SK-N-MC (cell line): ENCODE measurements around the gene BCKDHB.
"Not testable (repeated sequence)": the region's sequence is repeated elsewhere in the genome, so short reads cannot be mapped to it uniquely, and the experiment has no call there.

Experiments
- DNase-seq: peaks from one replicate; pipeline ENCODE4 v3.0.0-alpha.2; 2011; ENCODE audit warnings: low read depth, low spot score
- H3K27ac ChIP-seq: fragments of 200-600 bp; sonication (generic); 2 replicates; pipeline ENCODE4 v1.5.1; 2016; ENCODE audit warnings: mixed run types
- H3K36me3 ChIP-seq: fragments of 200-600 bp; sonication (generic); 2 replicates; pipeline ENCODE4 v1.6.1; 2017; ENCODE audit warnings: antibody characterized with exemption, low read length, mixed read lengths; ENCODE audit not compliant: insufficient read depth
- H3K4me3 ChIP-seq: fragments of 200-600 bp; sonication (generic); 2 replicates; pipeline ENCODE4 v1.5.1; 2016
- H3K9ac ChIP-seq: fragments of 200-600 bp; sonication (generic); 2 replicates; pipeline ENCODE4 v1.8.0; 2017; ENCODE audit warnings: mixed run types, mixed read lengths; ENCODE audit not compliant: insufficient read length
- H3K9me3 ChIP-seq: fragments of 200-600 bp; sonication (generic); 2 replicates; pipeline ENCODE4 v1.6.1; 2017; ENCODE audit warnings: low read depth, mild to moderate bottlenecking, antibody characterized with exemption, low read length, moderate library complexity, mixed read lengths
- EZH2 ChIP-seq: fragments of 200-600 bp; sonication (generic); IDR thresholded peaks from one replicate; pipeline ENCODE4 v1.6.1; 2017; ENCODE audit warnings: antibody characterized with exemption
- FOXP2 ChIP-seq: optimal IDR thresholded peaks from 2 replicates; pipeline ENCODE3; 2011; ENCODE audit warnings: mild to moderate bottlenecking, moderate library complexity; ENCODE audit not compliant: insufficient read depth; ENCODE audit errors: extremely low read length, control extremely low read depth
- POLR2AphosphoS5 ChIP-seq: IDR thresholded peaks from 2 replicates; pipeline ENCODE4 v1.6.1; 2012; ENCODE audit warnings: mild to moderate bottlenecking, low read depth, low read length, borderline replicate concordance

The BCKDHB gene

GRCh38 chr6:80233262-80233661 lies 126.8 kb downstream of the BCKDHB start:
- TF ChIP-seq POLR2AphosphoS5 (no peak), FOXP2 (no peak), EZH2 (no peak)
- Histone ChIP-seq H3K4me3 (no peak overlapping the region), H3K9me3 (no peaks in the 10 kb centered on the region), H3K27ac (no peak overlapping the region), H3K9ac (no peak overlapping the region), H3K36me3 (no peaks in the 10 kb centered on the region)
- no peak for DNase-seq

- no peak for DNase-seq
- no peaks in the 10 kb centered on the region for H3K9me3 ChIP-seq
Observed at GRCh38 chr6:80233958-80234357, 127.5 kb downstream of the BCKDHB start.

GRCh38 chr6:80234401-80234800 lies 127.9 kb downstream of the BCKDHB start:
- no peak overlapping the region for H3K27ac ChIP-seq
- H3K4me3 ChIP-seq = no peak overlapping the region
- TF ChIP-seq FOXP2 (no peak), EZH2 (no peak), POLR2AphosphoS5 (no peak)
- no peak overlapping the region for H3K9ac ChIP-seq
- DNase-seq = no peak
- H3K36me3 ChIP-seq = no peaks in the 10 kb centered on the region
- H3K9me3 ChIP-seq = no peaks in the 10 kb centered on the region

More at GRCh38 chr6:80233958-80234357, 127.5 kb downstream of the BCKDHB start:
- no peak for TF ChIP-seq POLR2AphosphoS5
- TF ChIP-seq FOXP2 = no peak
- TF ChIP-seq EZH2 = no peak
- no peak overlapping the region for H3K9ac ChIP-seq
- no peaks in the 10 kb centered on the region for H3K36me3 ChIP-seq
- H3K4me3 ChIP-seq = no peak overlapping the region
- H3K27ac ChIP-seq = no peak overlapping the region

GRCh38 chr6:80234908-80235307 lies 128.4 kb downstream of the BCKDHB start:
- DNase-seq = no peak
- H3K36me3 ChIP-seq = no peaks in the 10 kb centered on the region
- TF ChIP-seq POLR2AphosphoS5 (no peak), EZH2 (no peak), FOXP2 (no peak)
- H3K27ac ChIP-seq = no peak overlapping the region
- no peak overlapping the region for H3K4me3 ChIP-seq
- no peak overlapping the region for H3K9ac ChIP-seq
- no peaks in the 10 kb centered on the region for H3K9me3 ChIP-seq

DNA sequence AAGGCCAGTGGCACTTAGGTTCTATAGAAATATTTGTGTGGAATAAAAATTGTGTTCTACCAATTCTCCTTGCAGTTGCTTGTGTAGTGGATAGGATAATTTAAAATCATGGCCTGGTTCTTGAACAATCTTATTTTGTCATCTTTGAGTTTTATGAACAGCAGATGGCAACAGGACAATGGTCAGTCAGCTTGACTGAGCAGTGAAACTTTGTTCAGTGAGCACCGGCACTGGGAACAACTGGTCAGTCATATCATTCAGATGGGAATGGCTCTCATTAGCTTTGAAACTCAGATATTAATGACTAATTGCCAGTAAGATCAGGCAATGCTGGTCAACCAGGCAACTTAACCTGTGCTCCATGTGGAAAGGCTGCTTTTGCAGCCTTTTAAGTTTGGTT lies 129.2 kb downstream of the BCKDHB start:
- Histone ChIP-seq H3K4me3 (no peak overlapping the region), H3K27ac (no peak overlapping the region), H3K9ac (no peak overlapping the region), H3K9me3 (no peaks in the 10 kb centered on the region), H3K36me3 (no peaks in the 10 kb centered on the region)
- no peak for DNase-seq
- TF ChIP-seq POLR2AphosphoS5 (no peak), FOXP2 (no peak), EZH2 (no peak)

GRCh38 chr6:80238754-80239153 lies 132.3 kb downstream of the BCKDHB start:
- not testable (repeated sequence) for DNase-seq, H3K36me3 ChIP-seq, H3K9ac ChIP-seq, H3K4me3 ChIP-seq, H3K9me3 ChIP-seq, H3K27ac ChIP-seq

- Histone ChIP-seq H3K9me3 (no peaks in the 10 kb centered on the region), H3K4me3 (no peak overlapping the region), H3K9ac (no peak overlapping the region), H3K36me3 (no peaks in the 10 kb centered on the region), H3K27ac (no peak overlapping the region)
- TF ChIP-seq POLR2AphosphoS5 (no peak), EZH2 (no peak), FOXP2 (no peak)
- DNase-seq = no peak
Observed at GRCh38 chr6:80245043-80245442, 138.6 kb downstream of the BCKDHB start.

GRCh38 chr6:80249897-80250296 lies 143.4 kb downstream of the BCKDHB start:
- no peak overlapping the region for H3K9ac ChIP-seq
- no peak overlapping the region for H3K4me3 ChIP-seq
- H3K27ac ChIP-seq = no peak overlapping the region
- H3K9me3 ChIP-seq = no peaks in the 10 kb centered on the region
- TF ChIP-seq FOXP2 = no peak
- no peak for DNase-seq
- H3K36me3 ChIP-seq = no peaks in the 10 kb centered on the region

GRCh38 chr6:80250391-80250997 lies 144.0 kb downstream of the BCKDHB start:
- H3K27ac ChIP-seq = no peak overlapping the region
- H3K9me3 ChIP-seq = no peaks in the 10 kb centered on the region
- TF ChIP-seq POLR2AphosphoS5 = no peak
- no peak for TF ChIP-seq FOXP2
- H3K36me3 ChIP-seq = no peaks in the 10 kb centered on the region
- no peak for DNase-seq
- no peak overlapping the region for H3K9ac ChIP-seq
- no peak overlapping the region for H3K4me3 ChIP-seq

DNA sequence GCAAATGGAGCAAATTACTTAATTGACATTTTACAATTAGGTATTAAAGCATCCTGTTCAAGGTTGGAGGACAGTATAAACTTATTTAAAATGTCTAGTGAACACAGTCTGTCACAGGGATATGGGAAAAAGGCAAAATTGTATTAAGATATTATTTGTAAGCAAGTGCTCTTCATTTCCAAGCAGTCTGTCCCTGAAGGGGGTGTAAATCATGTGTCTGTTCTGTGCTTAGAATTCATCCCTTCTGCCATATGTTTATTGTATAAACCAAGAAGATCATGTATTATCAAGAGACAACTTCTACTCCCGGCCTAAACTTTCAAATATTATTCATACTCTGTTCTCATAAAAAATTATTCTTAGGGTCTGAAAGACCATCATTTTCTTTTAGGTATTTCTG lies 144.8 kb downstream of the BCKDHB start:
- no peaks in the 10 kb centered on the region for H3K36me3 ChIP-seq
- H3K9ac ChIP-seq = no peak overlapping the region
- TF ChIP-seq FOXP2 (no peak), POLR2AphosphoS5 (no peak), EZH2 (no peak)
- H3K9me3 ChIP-seq = no peaks in the 10 kb centered on the region
- DNase-seq = no peak
- no peak overlapping the region for H3K27ac ChIP-seq
- H3K4me3 ChIP-seq = no peak overlapping the region
